B cell (primary cell): Measurements from ENCODE around the gene VASN. TPM values are rescaled to one million over a fixed set of nuclear protein-coding genes. Genes with fewer than 3 reads are reported as not detected.

ENCODE experiments used
- ATAC-seq: fragments of 200-7000 bp; cut with Tn5 transposase; one replicate; pipeline ENCODE4 v1.10.0; 2021; ENCODE audit warnings: low read depth, mild to moderate bottlenecking, moderate number of reproducible peaks, moderate library complexity
- CTCF ChIA-PET: fragments of 350-600 bp; sonication (Branson Sonifier 250); formaldehyde crosslinking; loops from one replicate; lab custom pipeline; 2021; ENCODE audit warnings: antibody characterized with exemption, inconsistent platforms; lab: Charles Lee
- POLR2A ChIA-PET: fragments of 350-600 bp; sonication (Branson Sonifier 250); formaldehyde crosslinking; loops from one replicate; lab custom pipeline; 2021; ENCODE audit warnings: antibody characterized with exemption; lab: Charles Lee
- DNase-seq: peaks from one replicate; pipeline ENCODE4 v3.0.0; 2013
- H2AFZ ChIP-seq: 2 replicates; pipeline ENCODE4 v1.6.1; 2012; ENCODE audit warnings: mild to moderate bottlenecking, low read depth, low read length; ENCODE audit not compliant: insufficient read depth, poor library complexity, severe bottlenecking
- H3K27ac ChIP-seq, 2 donors: 1 replicate in 1 of 2; 2 replicates in 1 of 2; pipeline ENCODE4 v1.5.1; 2012 to 2013; ENCODE audit warnings: low read length in 2 of 2, mild to moderate bottlenecking in 2 of 2, moderate library complexity in 1 of 2
- H3K27me3 ChIP-seq, 4 experiments: fragments of 200-600 bp in 1 of 4; sonication (generic) in 1 of 4; replicated peaks in 1 of 4; 1 replicate in 2 of 4; 2 replicates in 2 of 4; pipeline versions ENCODE4 v1.6.1 to v1.7.0; 2013 to 2016; ENCODE audit warnings: low read length in 3 of 4, mild to moderate bottlenecking in 2 of 4, mixed read lengths in 1 of 4, moderate library complexity in 1 of 4; ENCODE audit not compliant: insufficient read depth in 4 of 4, control insufficient read depth in 3 of 4; ENCODE audit errors: control extremely low read depth in 1 of 4
- H3K36me3 ChIP-seq, 2 experiments: replicated peaks in 1 of 2; 1 replicate in 1 of 2; 2 replicates in 1 of 2; pipeline versions ENCODE4 v1.6.1 to v1.7.1; 2013; ENCODE audit warnings: low read length in 1 of 2; ENCODE audit not compliant: insufficient read depth in 2 of 2, control insufficient read depth in 1 of 2; ENCODE audit errors: control extremely low read depth in 1 of 2, extremely low read depth in 1 of 2
- H3K4me1 ChIP-seq, 2 donors: fragments of 200-600 bp in 1 of 2; sonication (generic) in 1 of 2; 1 replicate in 1 of 2; 2 replicates in 1 of 2; pipeline versions ENCODE4 v1.5.1 to v1.6.1; 2013 to 2017; ENCODE audit warnings: low read length in 2 of 2; ENCODE audit not compliant: control insufficient read depth in 2 of 2, insufficient read depth in 2 of 2
- H3K4me2 ChIP-seq: replicated peaks from 2 replicates; pipeline ENCODE3; 2012; ENCODE audit warnings: mild to moderate bottlenecking, low read depth, low read length; ENCODE audit not compliant: poor library complexity, severe bottlenecking
- H3K4me3 ChIP-seq, 5 experiments: fragments of 200-600 bp in 1 of 5; sonication (generic) in 1 of 5; 1 replicate in 3 of 5; 2 replicates in 2 of 5; pipeline versions ENCODE4 v1.5.1 to v1.7.0; 2011 to 2016; ENCODE audit warnings: low read length in 4 of 5, mild to moderate bottlenecking in 4 of 5, low read depth in 2 of 5, control low read depth in 1 of 5, moderate library complexity in 1 of 5; ENCODE audit not compliant: insufficient read depth in 1 of 5; ENCODE audit errors: control extremely low read depth in 1 of 5, extremely low read depth in 1 of 5
- H3K79me2 ChIP-seq: fragments of 200-600 bp; sonication (generic); one replicate; pipeline ENCODE4 v1.6.0; 2016; ENCODE audit warnings: low read length; ENCODE audit not compliant: control insufficient read depth, insufficient read depth
- H3K9ac ChIP-seq: fragments of 200-600 bp; sonication (generic); 2 replicates; pipeline ENCODE4 v1.6.1; 2017; ENCODE audit warnings: mild to moderate bottlenecking, low read length, moderate library complexity
- H3K9me3 ChIP-seq, 3 donors: one replicate each; pipeline versions ENCODE4 v1.6.1 to v1.7.1; 2013; ENCODE audit warnings: low read length in 2 of 3; ENCODE audit not compliant: control insufficient read depth in 2 of 3, insufficient read depth in 1 of 3; ENCODE audit errors: control extremely low read depth in 1 of 3
- H4K20me1 ChIP-seq: 2 replicates; pipeline ENCODE4 v1.6.0; 2012; ENCODE audit warnings: mild to moderate bottlenecking, low read length; ENCODE audit not compliant: insufficient read depth, control insufficient read depth, poor library complexity, severe bottlenecking
- H3K27ac Mint-ChIP-seq: one replicate; pipeline ENCODE4 v1.8.0; 2021; ENCODE audit warnings: mixed read lengths
- H3K27me3 Mint-ChIP-seq: one replicate; pipeline ENCODE4 v1.8.0; 2021; ENCODE audit warnings: mixed read lengths
- H3K4me1 Mint-ChIP-seq: one replicate; pipeline ENCODE4 v1.8.0; 2021; ENCODE audit warnings: mixed read lengths
- H3K4me3 Mint-ChIP-seq: one replicate; pipeline ENCODE4 v1.8.0; 2021; ENCODE audit warnings: mixed read lengths
- H3K9me3 Mint-ChIP-seq: one replicate; pipeline ENCODE4 v1.8.0; 2022; ENCODE audit warnings: mixed read lengths; ENCODE audit not compliant: insufficient read depth
- CTCF ChIP-seq: fragments of 200-600 bp; IDR thresholded peaks from one replicate; pipeline ENCODE4 v1.8.0; 2022; ENCODE audit warnings: antibody characterized with exemption, mild to moderate bottlenecking
- EZH2 ChIP-seq: IDR thresholded peaks from 2 replicates; pipeline ENCODE4 v1.6.1; 2012; ENCODE audit warnings: borderline replicate concordance, low read depth, mild to moderate bottlenecking, moderate library complexity, low read length; ENCODE audit not compliant: insufficient read depth, poor library complexity, severe bottlenecking
- WGBS: methylation state at CpG from one replicate; pipeline ENCODE4 v1.1.5; 2013; ENCODE audit warnings: missing lambda C conversion rate; ENCODE audit not compliant: insufficient coverage; 5-methylcytosine and 5-hydroxymethylcytosine counted together
- intact Hi-C: fragments of 100-400 bp; cut with micrococcal nuclease; formaldehyde crosslinking; loops from one replicate; pipeline ENCODE4 v1.10.0; 2022
- polyA plus RNA-seq: library from polyadenylated mRNA; depleted of rRNA; stranded (reverse); fragments of >200 nt; gene quantifications from 2 replicates; pipeline ENCODE4 v1.2.3, GENCODE V29; 2012
- total RNA-seq, 2 donors: library from RNA; stranded (reverse); fragments of 120-200 nt in 1 of 2; gene quantifications; 1 replicate in 1 of 2; 2 replicates in 1 of 2; pipeline versions ENCODE4 v1.2.3 to v1.2.4, GENCODE V29; 2013 to 2022

The VASN gene
- total and polyA plus RNA-seq, 2 donors (not counting 1 experiment from before 2014, with no cell fraction given), result 0.57 to 0.76 TPM

GRCh38 chr16:4356820-4357219, 14.8 kb upstream of the VASN start:
- H3K9me3 Mint-ChIP-seq, result no peaks in the 10 kb centered on the region
- TF ChIP-seq CTCF (no peak), EZH2 (no peak)
- H3K4me3 ChIP-seq, result no peak overlapping the region
- ChIA-PET POLR2A (interaction anchor here (0.6 kb wide), 1 partner anchor 23 kb away, joined by 3 read pairs; no protein-coding TSS in a partner anchor), CTCF (interaction anchor here (1.0 to 3.1 kb wide), 2 partner anchors 43 to 46 kb away, joined by 3 to 16 read pairs; no protein-coding TSS in a partner anchor)
- DNase-seq (no peak), ATAC-seq (no peak)
- no peaks in the 10 kb centered on the region for H3K27me3 ChIP-seq
- no peak overlapping the region for H3K4me2 ChIP-seq
- 93% methylated on average over 6 of the region's 7 CpGs for WGBS
- no peak overlapping the region for H3K4me3 Mint-ChIP-seq
- peaks cover 33% of the 10 kb centered on the region for H4K20me1 ChIP-seq
- H3K27ac Mint-ChIP-seq, result no peak overlapping the region
- H3K36me3 ChIP-seq, result peaks cover 1 to 51% of the 10 kb centered on the region in 2 experiments
- no peak overlapping the region for H2AFZ ChIP-seq
- no peaks in the 10 kb centered on the region for H3K4me1 ChIP-seq
- no peak overlapping the region for H3K27ac ChIP-seq
- peaks cover 0 to 3% (median 0%) of the 10 kb centered on the region in 3 donors for H3K9me3 ChIP-seq
- intact Hi-C loops, result no loop called here
- H3K9ac ChIP-seq, result no peak overlapping the region
- H3K79me2 ChIP-seq, result no peaks in the 10 kb centered on the region
- peaks cover 2% of the 10 kb centered on the region for H3K4me1 Mint-ChIP-seq
- no peaks in the 10 kb centered on the region for H3K27me3 Mint-ChIP-seq

GRCh38 chr16:4358236-4358635, 13.4 kb upstream of the VASN start:
- Mint-ChIP-seq H3K4me3 (no peak overlapping the region), H3K27me3 (no peaks in the 10 kb centered on the region), H3K27ac (no peak overlapping the region), H3K9me3 (no peaks in the 10 kb centered on the region), H3K4me1 (peaks cover 6% of the 10 kb centered on the region)
- Histone ChIP-seq H3K4me2 (no peak overlapping the region), H3K79me2 (no peaks in the 10 kb centered on the region), H4K20me1 (peaks cover 40% of the 10 kb centered on the region), H2AFZ (no peak overlapping the region), H3K4me1 (peaks cover 0 to 11% of the 10 kb centered on the region in 2 donors), H3K27me3 (no peaks in the 10 kb centered on the region), H3K27ac (no peak overlapping the region), H3K9me3 (peaks cover 0 to 3% (median 0%) of the 10 kb centered on the region in 3 donors), H3K36me3 (peaks cover 1 to 63% of the 10 kb centered on the region in 2 experiments), H3K9ac (no peak overlapping the region), H3K4me3 (no peak overlapping the region)
- TF ChIP-seq EZH2, result no peak
- TF ChIP-seq CTCF, result no peak
- WGBS, result 99% methylated on average over 19 of the region's 19 CpGs
- intact Hi-C loops, result no loop called here
- CTCF ChIA-PET, result interaction anchor here (0.5 to 5.6 kb wide), 5 partner anchors 12 to 1768 kb away, joined by 3 to 112 read pairs (median 7); no protein-coding TSS in a partner anchor
- POLR2A ChIA-PET, result no interaction called here
- ATAC-seq (no peak), DNase-seq (no peak)
